Thoracic aorta (tissue), 2 donors: ENCODE measurements around the gene PAQR4. TPM values are rescaled to one million over a fixed set of nuclear protein-coding genes. Genes with fewer than 3 reads are reported as not detected.

Source experiments
- ATAC-seq: fragments of 150-250 bp; one replicate; pipeline ENCODE4 v1.8.0; 2017; ENCODE audit warnings: low read depth; ENCODE audit not compliant: insufficient number of reproducible peaks, low FRiP score
- DNase-seq: peaks from one replicate; pipeline ENCODE4 v3.0.0-alpha.2; 2020; ENCODE audit warnings: low spot score
- H3K27ac ChIP-seq, 2 donors: fragments of 200-600 bp; sonication (generic); 1 replicate in 1 of 2; 2 replicates in 1 of 2; pipeline ENCODE4 v1.5.1; 2016; ENCODE audit warnings: mild to moderate bottlenecking in 2 of 2, moderate library complexity in 2 of 2
- H3K27me3 ChIP-seq: fragments of 200-600 bp; sonication (generic); replicated peaks from 2 replicates; pipeline ENCODE4 v1.6.0; 2016; ENCODE audit warnings: mild to moderate bottlenecking; ENCODE audit not compliant: insufficient read depth
- H3K36me3 ChIP-seq: fragments of 200-600 bp; sonication (generic); one replicate; pipeline ENCODE4 v1.5.1; 2016
- H3K4me1 ChIP-seq, 2 donors: fragments of 200-600 bp; sonication (generic); 1 replicate in 1 of 2; 2 replicates in 1 of 2; pipeline versions ENCODE4 v1.5.1 to v1.6.0; 2016; ENCODE audit warnings: low read depth in 2 of 2, mild to moderate bottlenecking in 1 of 2; ENCODE audit not compliant: control insufficient read depth in 1 of 2
- H3K4me3 ChIP-seq: fragments of 200-600 bp; sonication (generic); 2 replicates; pipeline ENCODE4 v1.5.1; 2016; ENCODE audit warnings: mild to moderate bottlenecking
- H3K9me3 ChIP-seq: fragments of 200-600 bp; sonication (generic); 2 replicates; pipeline ENCODE4 v1.5.1; 2016
- CTCF ChIP-seq: fragments of 200-600 bp; sonication (generic); IDR thresholded peaks from one replicate; pipeline ENCODE4 v1.5.1; 2019; ENCODE audit warnings: antibody characterized with exemption
- total RNA-seq, 2 donors: library from RNA; depleted of rRNA; stranded (reverse); fragments of >200 nt; gene quantifications; one replicate each; pipeline versions ENCODE4 v1.1.0 to v1.2.3, GENCODE V29; 2016

PAQR4 gene
- total RNA-seq, 2 donors from 2014 or later, result 3.1 to 5.8 TPM

GRCh38 chr16:2971134-2971984 lies 2.2 kb downstream of the PAQR4 start:
- Histone ChIP-seq H3K27ac (no peak overlapping the region), H3K4me1 (peaks cover 13 to 32% of the 10 kb centered on the region in 2 donors), H3K4me3 (no peak overlapping the region), H3K27me3 (peaks cover 12% of the 10 kb centered on the region), H3K36me3 (no peaks in the 10 kb centered on the region), H3K9me3 (no peaks in the 10 kb centered on the region)
- ATAC-seq, result no peak
- no peak for DNase-seq
- TF ChIP-seq CTCF, result no peak

DNA sequence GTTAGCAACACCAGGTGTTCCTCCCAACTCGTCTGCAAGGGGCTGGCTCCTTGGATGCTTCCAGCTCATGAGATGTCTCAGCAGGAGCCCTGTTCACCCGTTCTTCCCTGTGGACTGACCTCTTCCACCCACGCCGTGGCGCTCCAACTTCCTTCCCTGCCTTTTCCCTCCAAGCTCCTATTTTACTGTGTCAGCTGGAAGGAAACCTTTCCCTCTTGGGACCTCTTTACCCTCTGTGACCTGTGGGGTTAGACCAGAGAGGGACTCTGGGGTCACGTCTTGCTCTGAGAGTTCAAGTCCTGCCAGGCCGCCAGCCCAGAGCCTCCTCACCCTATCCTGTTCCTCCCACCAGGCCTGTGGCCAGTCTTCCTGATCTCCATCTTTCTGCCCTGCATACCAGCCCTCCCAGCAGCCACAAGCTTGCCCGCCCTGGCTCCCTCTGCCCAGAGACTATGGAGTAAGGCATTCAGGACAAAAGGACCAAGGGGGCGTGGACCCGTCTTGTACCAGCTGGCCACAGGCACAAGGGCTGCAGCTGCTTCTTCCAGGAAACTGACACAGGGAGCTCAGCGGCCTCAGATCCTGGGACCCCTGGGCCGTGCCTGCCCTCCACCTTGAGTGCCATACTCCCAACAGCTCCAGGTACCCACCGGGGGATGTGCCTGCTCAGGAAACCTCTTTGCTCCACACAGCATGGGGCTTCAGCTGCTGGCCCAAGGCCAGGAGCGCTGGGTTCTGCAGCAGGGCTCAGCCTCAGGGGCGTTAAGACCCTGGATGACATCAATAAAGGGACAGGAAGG lies 3.0 kb downstream of the PAQR4 start:
- Histone ChIP-seq H3K27ac (no peak overlapping the region), H3K36me3 (no peaks in the 10 kb centered on the region), H3K27me3 (peaks cover 6% of the 10 kb centered on the region), H3K4me3 (no peak overlapping the region), H3K4me1 (peaks cover 8 to 24% of the 10 kb centered on the region in 2 donors), H3K9me3 (no peaks in the 10 kb centered on the region)
- ATAC-seq, result no peak
- TF ChIP-seq CTCF, result no peak
- DNase-seq, result no peak

- TF ChIP-seq CTCF, result no peak
- Histone ChIP-seq H3K36me3 (no peaks in the 10 kb centered on the region), H3K4me3 (no peak overlapping the region), H3K4me1 (peaks cover 8 to 22% of the 10 kb centered on the region in 2 donors), H3K9me3 (no peaks in the 10 kb centered on the region), H3K27ac (no peak overlapping the region), H3K27me3 (no peaks in the 10 kb centered on the region)
- ATAC-seq, result no peak
- DNase-seq, result no peak
Observed at GRCh38 chr16:2973093-2973492, 3.9 kb downstream of the PAQR4 start.

DNA sequence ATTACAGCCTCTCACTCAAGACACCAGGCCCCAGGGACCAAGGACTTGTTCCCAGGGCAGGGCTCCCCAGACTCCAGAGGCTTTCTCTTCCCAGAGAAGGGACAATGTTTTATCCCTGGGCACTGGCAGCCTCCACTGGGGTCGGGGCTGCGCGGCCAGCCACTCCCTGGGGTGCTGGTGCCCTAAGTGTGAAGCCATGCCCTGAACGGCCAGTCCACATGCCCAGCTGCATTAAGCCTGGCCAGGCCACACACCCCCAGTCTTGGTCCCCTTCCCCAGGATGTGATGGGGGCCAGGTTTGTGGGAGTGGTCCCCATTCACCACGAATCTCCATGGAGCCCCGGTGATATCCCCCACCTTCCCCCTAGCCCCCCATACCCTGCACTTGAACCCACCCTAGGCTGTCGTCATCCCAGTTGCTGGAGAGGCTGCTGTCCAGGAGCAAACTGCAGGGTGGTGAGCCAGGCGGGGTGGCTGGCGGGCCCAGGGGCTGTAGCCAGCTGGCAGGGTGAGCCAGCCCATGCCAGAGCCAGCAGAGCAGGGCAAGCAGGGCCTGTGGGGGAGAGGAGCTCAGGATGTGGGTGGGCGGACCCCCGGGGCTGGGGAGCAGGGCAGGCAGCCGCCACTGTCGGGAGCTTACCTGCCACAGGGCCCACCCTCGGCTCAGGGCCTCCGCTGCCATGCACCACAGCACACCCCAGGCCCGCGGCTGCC lies 4.6 kb downstream of the PAQR4 start:
- ATAC-seq (no peak), DNase-seq (no peak)
- Histone ChIP-seq H3K27me3 (no peaks in the 10 kb centered on the region), H3K9me3 (no peaks in the 10 kb centered on the region), H3K27ac (no peak overlapping the region), H3K36me3 (no peaks in the 10 kb centered on the region), H3K4me3 (no peak overlapping the region), H3K4me1 (peaks cover 4 to 15% of the 10 kb centered on the region in 2 donors)
- TF ChIP-seq CTCF, result no peak
